Neuronal stem cell (in vitro differentiated cells): ENCODE results near the gene ABLIM1.

Experiments used
- DNase-seq: peaks from one replicate; pipeline ENCODE4 v3.0.0-alpha.2; 2013; ENCODE audit warnings: low spot score
- H2AFZ ChIP-seq: one replicate; pipeline ENCODE4 v1.6.1; 2013; ENCODE audit warnings: mild to moderate bottlenecking, low read length, inconsistent platforms
- H2AK5ac ChIP-seq: 2 replicates; pipeline ENCODE4 v1.6.1; 2013; ENCODE audit warnings: low read depth, mild to moderate bottlenecking, inconsistent platforms, low read length, moderate library complexity, mixed read lengths
- H2BK120ac ChIP-seq: 2 replicates; pipeline ENCODE4 v1.6.1; 2013; ENCODE audit warnings: low read depth, mild to moderate bottlenecking, inconsistent platforms, low read length, moderate library complexity, mixed read lengths
- H2BK12ac ChIP-seq: one replicate; pipeline ENCODE4 v1.6.1; 2013; ENCODE audit warnings: low read length, inconsistent platforms
- H2BK15ac ChIP-seq: 2 replicates; pipeline ENCODE4 v1.6.1; 2013; ENCODE audit warnings: mild to moderate bottlenecking, low read length, inconsistent platforms, mixed read lengths
- H2BK5ac ChIP-seq: one replicate; pipeline ENCODE4 v1.6.1; 2013; ENCODE audit warnings: inconsistent platforms, mild to moderate bottlenecking, low read length, moderate library complexity
- H3K14ac ChIP-seq: one replicate; pipeline ENCODE4 v1.6.1; 2013; ENCODE audit warnings: low read length, inconsistent platforms
- H3K18ac ChIP-seq: 2 replicates; pipeline ENCODE4 v1.6.1; 2013; ENCODE audit warnings: low read length, inconsistent platforms
- H3K23ac ChIP-seq: 2 replicates; pipeline ENCODE4 v1.6.1; 2013; ENCODE audit warnings: low read depth, mild to moderate bottlenecking, mixed read lengths, low read length, inconsistent platforms; ENCODE audit not compliant: poor library complexity
- H3K27ac ChIP-seq: replicated peaks from 3 replicates; pipeline ENCODE4 v1.5.1; 2013; ENCODE audit warnings: low read length, inconsistent platforms
- H3K27me3 ChIP-seq, 3 experiments: 2 replicates each; pipeline ENCODE4 v1.6.1; 2013; ENCODE audit warnings: low read length in 3 of 3, mild to moderate bottlenecking in 2 of 3, inconsistent platforms in 1 of 3, low read depth in 1 of 3, mixed read lengths in 1 of 3, moderate library complexity in 1 of 3; ENCODE audit not compliant: control insufficient read depth in 3 of 3, insufficient read depth in 3 of 3
- H3K36me3 ChIP-seq, 2 donors: replicated peaks in 1 of 2; 2 replicates each; pipeline ENCODE4 v1.6.1; 2013; ENCODE audit warnings: low read length in 2 of 2; ENCODE audit not compliant: control insufficient read depth in 2 of 2, insufficient read depth in 2 of 2
- H3K4ac ChIP-seq: 2 replicates; pipeline ENCODE4 v1.6.1; 2013; ENCODE audit warnings: inconsistent platforms, mild to moderate bottlenecking, low read length, moderate library complexity
- H3K4me1 ChIP-seq, 2 donors: 1 replicate in 1 of 2; 2 replicates in 1 of 2; pipeline ENCODE4 v1.6.1; 2013; ENCODE audit warnings: low read length in 2 of 2, low read depth in 1 of 2; ENCODE audit not compliant: control insufficient read depth in 2 of 2, insufficient read depth in 1 of 2
- H3K4me2 ChIP-seq: one replicate; pipeline ENCODE4 v1.6.1; 2013; ENCODE audit warnings: mild to moderate bottlenecking, low read length, inconsistent platforms; ENCODE audit not compliant: insufficient read depth, poor library complexity, severe bottlenecking
- H3K4me3 ChIP-seq, 2 donors: 2 replicates each; pipeline ENCODE4 v1.5.1; 2013; ENCODE audit warnings: low read length in 2 of 2, mild to moderate bottlenecking in 2 of 2, inconsistent platforms in 1 of 2, moderate library complexity in 1 of 2
- H3K79me1 ChIP-seq: one replicate; pipeline ENCODE4 v1.6.1; 2013; ENCODE audit warnings: low read depth, mild to moderate bottlenecking, inconsistent platforms, low read length, moderate library complexity
- H3K9ac ChIP-seq: one replicate; pipeline ENCODE4 v1.6.1; 2013; ENCODE audit warnings: mild to moderate bottlenecking, low read depth, low read length, inconsistent platforms; ENCODE audit not compliant: poor library complexity
- H3K9me3 ChIP-seq, 2 donors: replicated peaks in 1 of 2; 2 replicates each; pipeline versions ENCODE3 to v1.6.1; 2013; ENCODE audit warnings: low read length in 2 of 2, mild to moderate bottlenecking in 2 of 2, inconsistent platforms in 1 of 2, low read depth in 1 of 2, mixed read lengths in 1 of 2, moderate library complexity in 1 of 2; ENCODE audit not compliant: control insufficient read depth in 2 of 2, insufficient read depth in 1 of 2
- H4K8ac ChIP-seq: one replicate; pipeline ENCODE4 v1.6.1; 2013; ENCODE audit warnings: low read depth, mild to moderate bottlenecking, inconsistent platforms, low read length, moderate library complexity
- H4K91ac ChIP-seq: one replicate; pipeline ENCODE4 v1.6.1; 2013; ENCODE audit warnings: low read length, low read depth, mild to moderate bottlenecking, inconsistent platforms; ENCODE audit not compliant: poor library complexity
- WGBS, 2 donors: extraction: QIAGEN DNeasy Blood & Tissue Kit; methylation state at CpG; one replicate each; pipeline ENCODE4 v1.1.7; 2013; ENCODE audit warnings: missing lambda C conversion rate in 2 of 2, mixed read lengths in 1 of 2; ENCODE audit not compliant: insufficient read length in 2 of 2, insufficient replicate concordance in 1 of 2; ENCODE audit errors: extremely low coverage in 2 of 2; 5-methylcytosine and 5-hydroxymethylcytosine counted together

ABLIM1 gene

DNA sequence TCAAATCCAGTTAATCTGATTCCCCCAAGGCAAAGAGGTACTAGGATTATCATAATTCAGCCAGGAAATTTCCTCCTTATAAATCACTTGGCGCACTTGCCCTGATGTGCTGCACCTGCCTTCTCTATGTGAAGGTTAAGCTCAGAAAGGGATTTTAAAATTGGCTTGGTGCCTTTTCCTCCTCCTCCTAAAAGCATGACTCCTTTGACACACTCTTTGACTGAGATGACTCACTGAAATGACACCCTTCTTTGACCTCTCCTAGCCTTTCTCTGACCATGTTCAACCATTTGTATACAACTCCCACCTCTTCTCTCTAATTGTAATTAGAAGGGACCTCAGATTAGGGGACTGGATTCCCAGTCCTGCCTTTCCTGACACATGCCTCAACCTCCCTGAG lies 46.5 kb downstream of the ABLIM1 start:
- H3K4me1 ChIP-seq: peaks cover 3% of the 10 kb centered on the region in 2 donors
- no peak overlapping the region for H2AFZ ChIP-seq
- H3K9me3 ChIP-seq: no peaks in the 10 kb centered on the region
- no peak overlapping the region for H2BK12ac ChIP-seq
- H2BK5ac ChIP-seq: no peak overlapping the region
- H3K18ac ChIP-seq: no peak overlapping the region
- H4K8ac ChIP-seq: no peak overlapping the region
- H3K23ac ChIP-seq: no peak overlapping the region
- DNase-seq: no peak
- no peak overlapping the region for H3K4ac ChIP-seq
- H3K14ac ChIP-seq: no peak overlapping the region
- no CpG with 5 or more reads among the region's 1 CpG for WGBS, 2 donors
- no peak overlapping the region for H2BK120ac ChIP-seq
- H4K91ac ChIP-seq: no peak overlapping the region
- no peak overlapping the region for H2BK15ac ChIP-seq
- no peak overlapping the region for H3K4me2 ChIP-seq
- H3K27me3 ChIP-seq: no peaks in the 10 kb centered on the region
- no peak overlapping the region for H3K4me3 ChIP-seq
- no peak overlapping the region for H3K9ac ChIP-seq
- H3K36me3 ChIP-seq: no peaks in the 10 kb centered on the region
- no peak overlapping the region for H3K27ac ChIP-seq
- no peaks in the 10 kb centered on the region for H3K79me1 ChIP-seq
- H2AK5ac ChIP-seq: no peak overlapping the region

DNA sequence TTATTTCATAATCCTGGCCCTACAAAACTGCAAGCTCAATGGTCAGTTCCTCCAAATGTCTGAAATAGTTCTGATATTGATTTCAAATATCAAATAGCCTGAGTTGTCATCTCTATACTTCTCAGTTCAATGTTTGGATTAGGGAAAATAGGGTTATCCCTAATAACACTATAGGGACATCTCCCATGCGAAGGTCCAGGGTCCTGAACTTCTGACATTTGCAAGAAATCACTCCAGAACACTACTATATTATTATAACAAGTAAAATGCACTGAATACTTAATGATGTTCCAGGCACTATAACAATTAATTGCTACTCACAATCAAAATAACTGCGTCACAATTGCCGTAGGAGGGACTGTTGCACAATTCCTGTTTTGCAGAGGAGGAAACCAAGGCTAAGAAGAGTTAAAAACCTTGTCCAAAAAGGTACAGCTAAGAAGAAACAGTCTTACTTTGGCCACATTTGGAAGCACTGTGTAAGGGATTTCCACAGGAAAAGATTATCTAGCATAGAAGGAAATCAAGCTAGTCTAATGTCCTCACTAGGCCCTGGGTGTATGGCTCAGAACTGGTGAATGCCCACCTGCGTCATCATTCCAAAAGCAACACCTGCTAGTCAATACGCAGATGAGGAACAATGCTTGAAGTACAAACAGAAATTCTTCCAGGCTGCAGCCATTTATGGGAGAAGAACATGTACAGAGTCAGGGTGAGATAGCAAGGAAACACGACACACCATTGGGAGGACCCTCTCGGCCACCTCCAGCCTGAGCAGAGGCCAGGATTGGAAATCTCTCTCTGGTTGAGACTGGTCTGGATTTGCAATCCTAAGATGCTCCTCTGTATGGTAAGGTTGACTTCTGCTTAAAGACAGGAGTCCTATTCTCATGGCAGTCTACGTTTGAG lies 48.3 kb downstream of the ABLIM1 start:
- Histone ChIP-seq H3K18ac (no peak overlapping the region), H3K79me1 (no peaks in the 10 kb centered on the region), H3K9me3 (no peaks in the 10 kb centered on the region), H3K36me3 (no peaks in the 10 kb centered on the region), H2BK15ac (no peak overlapping the region), H3K4ac (no peak overlapping the region), H3K4me3 (no peak overlapping the region), H2BK5ac (no peak overlapping the region), H4K91ac (no peak overlapping the region), H4K8ac (no peak overlapping the region), H3K9ac (no peak overlapping the region), H3K23ac (no peak overlapping the region), H3K27ac (no peak overlapping the region), H2BK12ac (no peak overlapping the region), H2AFZ (no peak overlapping the region), H3K14ac (no peak overlapping the region), H3K4me1 (peaks cover 3% of the 10 kb centered on the region in 2 donors), H2AK5ac (no peak overlapping the region), H3K27me3 (no peaks in the 10 kb centered on the region), H3K4me2 (no peak overlapping the region), H2BK120ac (no peak overlapping the region)
- DNase-seq: no peak
- no CpG with 5 or more reads among the region's 8 CpGs for WGBS, 2 donors

DNA sequence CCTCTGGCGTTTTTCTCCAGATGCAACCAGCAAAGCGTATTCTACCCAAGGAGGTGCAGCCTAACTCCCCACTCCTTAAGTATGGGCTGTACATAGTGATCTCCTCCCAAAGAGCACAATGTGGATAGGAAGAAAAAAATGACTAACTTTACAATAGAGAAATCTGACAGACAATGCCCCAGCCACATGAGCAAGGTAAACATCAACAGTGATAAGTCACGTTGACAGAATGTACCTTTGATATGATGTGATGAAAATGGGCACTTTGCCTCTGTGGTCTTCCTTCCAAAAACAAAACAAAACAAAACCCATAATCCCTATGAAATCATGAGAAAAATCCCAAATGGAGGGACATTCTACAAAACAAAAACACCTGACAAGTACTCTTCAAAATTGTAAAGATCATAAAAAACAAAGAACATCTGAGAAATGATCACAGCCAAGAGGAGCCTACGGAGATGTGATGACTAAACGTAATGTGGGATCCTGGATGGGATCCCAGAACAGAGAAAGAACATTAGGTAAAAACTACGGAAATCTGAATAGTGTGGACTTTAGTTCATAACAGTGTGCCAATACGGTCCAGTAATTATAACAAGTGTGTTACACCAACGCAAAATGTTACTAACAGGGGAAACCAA lies 50.6 kb downstream of the ABLIM1 start:
- no peak overlapping the region for H3K4ac ChIP-seq
- H3K4me3 ChIP-seq: no peak overlapping the region
- no peak overlapping the region for H4K8ac ChIP-seq
- no peak overlapping the region for H3K23ac ChIP-seq
- no peak for DNase-seq
- H2BK5ac ChIP-seq: no peak overlapping the region
- H2AK5ac ChIP-seq: no peak overlapping the region
- no CpG with 5 or more reads among the region's 8 CpGs for WGBS, 2 donors
- no peak overlapping the region for H2AFZ ChIP-seq
- peaks cover 3% of the 10 kb centered on the region in 2 donors for H3K4me1 ChIP-seq
- H3K79me1 ChIP-seq: no peaks in the 10 kb centered on the region
- H3K4me2 ChIP-seq: no peak overlapping the region
- no peaks in the 10 kb centered on the region for H3K36me3 ChIP-seq
- H2BK12ac ChIP-seq: no peak overlapping the region
- no peak overlapping the region for H3K9ac ChIP-seq
- H3K18ac ChIP-seq: no peak overlapping the region
- no peak overlapping the region for H2BK120ac ChIP-seq
- no peak overlapping the region for H4K91ac ChIP-seq
- no peak overlapping the region for H2BK15ac ChIP-seq
- no peaks in the 10 kb centered on the region for H3K27me3 ChIP-seq
- no peak overlapping the region for H3K14ac ChIP-seq
- no peaks in the 10 kb centered on the region for H3K9me3 ChIP-seq
- no peak overlapping the region for H3K27ac ChIP-seq

DNA sequence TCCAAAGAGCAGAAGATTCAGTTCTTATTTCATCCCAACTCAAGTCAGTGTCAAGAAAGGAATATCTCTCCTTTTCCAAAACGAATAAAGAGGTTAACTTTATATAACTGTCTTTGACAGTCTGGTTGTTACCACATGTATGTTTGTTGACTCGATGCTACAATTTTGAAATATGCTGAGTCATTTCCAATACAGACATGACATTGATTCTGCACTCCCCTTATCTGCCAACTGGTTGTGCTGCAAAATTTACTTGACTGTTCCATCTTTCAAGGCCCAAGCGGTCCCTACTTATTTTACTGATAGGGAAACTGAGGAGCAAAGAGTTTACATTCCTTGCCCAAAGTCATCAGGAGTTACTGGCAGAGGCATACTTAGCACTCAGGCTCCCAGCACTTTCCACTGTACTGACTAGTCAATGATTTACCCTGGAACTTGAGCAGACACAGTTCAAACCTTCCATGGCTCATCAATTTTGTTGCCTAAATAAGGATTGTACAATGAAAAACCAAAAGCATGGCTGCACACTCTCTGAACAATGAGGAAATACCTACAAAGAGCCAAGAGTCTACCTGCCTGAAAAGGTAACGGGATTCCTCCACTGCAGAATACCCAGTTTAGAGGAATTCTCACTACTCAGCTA lies 52.8 kb downstream of the ABLIM1 start:
- Histone ChIP-seq H3K9ac (no peak overlapping the region), H3K4me3 (no peak overlapping the region), H4K8ac (no peak overlapping the region), H3K27ac (no peak overlapping the region), H3K4me1 (no peaks in the 10 kb centered on the region), H3K4me2 (no peak overlapping the region), H3K23ac (no peak overlapping the region), H3K9me3 (no peaks in the 10 kb centered on the region), H3K36me3 (no peaks in the 10 kb centered on the region), H4K91ac (no peak overlapping the region), H2AK5ac (no peak overlapping the region), H2AFZ (no peak overlapping the region), H3K79me1 (no peaks in the 10 kb centered on the region), H3K18ac (no peak overlapping the region), H3K14ac (no peak overlapping the region), H2BK15ac (no peak overlapping the region), H2BK120ac (no peak overlapping the region), H2BK12ac (no peak overlapping the region), H2BK5ac (no peak overlapping the region), H3K27me3 (no peaks in the 10 kb centered on the region), H3K4ac (no peak overlapping the region)
- DNase-seq: no peak
- no CpG with 5 or more reads among the region's 4 CpGs for WGBS, 2 donors
